GM12878 (cell line): ENCODE measurements around the gene PPP2R2D. TPM values are rescaled to one million over a fixed set of nuclear protein-coding genes. Genes with fewer than 3 reads are reported as not detected.

Experiments used
- ATAC-seq: fragments of 200-7000 bp; cut with Tn5 transposase; 3 replicates; pipeline ENCODE4 v1.9.1; 2020; ENCODE audit warnings: mild to moderate bottlenecking, moderate library complexity
- BruUV-seq: library from RNA; stranded (reverse); fragments of 400-500 nt; replicated peaks from 2 replicates; lab custom pipeline; 2021; lab: Mats Ljungman, UMichigan
- CTCF ChIA-PET: fragments of 300-600 bp; sonication (Branson Sonifier 250); formaldehyde crosslinking; extraction: SDS; loops from one replicate; lab custom pipeline; 2021; ENCODE audit warnings: inconsistent platforms; lab: Yijun Ruan, JAX
- POLR2A ChIA-PET: fragments of 350-600 bp; formaldehyde crosslinking; extraction: SDS; loops from one replicate; lab custom pipeline; 2021; ENCODE audit warnings: inconsistent platforms; lab: Charles Lee
- RAD21 ChIA-PET: fragments of 300-600 bp; sonication (Branson Sonifier 250); formaldehyde crosslinking; loops from one replicate; lab custom pipeline; 2023; ENCODE audit warnings: antibody characterized with exemption; ENCODE audit not compliant: unreplicated experiment; lab: Charles Lee
- SMC1A ChIA-PET: fragments of 300-600 bp; sonication (Branson Sonifier 250); formaldehyde crosslinking; loops from one replicate; lab custom pipeline; 2023; ENCODE audit not compliant: unreplicated experiment, uncharacterized antibody; lab: Charles Lee
- DNase-seq: peaks from one replicate; pipeline ENCODE4 v3.0.0-alpha.2; 2011; ENCODE audit warnings: low read depth, low spot score
- FAIRE-seq: peaks from 3 replicates; lab custom pipeline; 2011; peaks lifted over from hg19 to GRCh38; lab: Jason Lieb, UNC
- H2AFZ ChIP-seq: 2 replicates; pipeline ENCODE4 v1.6.0; 2011; ENCODE audit warnings: low read depth, low read length, control low read depth; ENCODE audit not compliant: control insufficient read depth
- H3K27ac ChIP-seq: 2 replicates; pipeline ENCODE4 v1.5.1; 2011; ENCODE audit warnings: control low read depth; ENCODE audit not compliant: control insufficient read depth, insufficient read depth
- H3K27me3 ChIP-seq, 2 experiments: replicated peaks in 1 of 2; 2 replicates each; pipeline versions ENCODE4 v1.6.0 to v1.6.1; 2011; ENCODE audit warnings: low read length in 1 of 2; ENCODE audit not compliant: control insufficient read depth in 2 of 2, insufficient read depth in 2 of 2
- H3K36me3 ChIP-seq, 2 experiments: 2 replicates each; pipeline ENCODE4 v1.5.1; 2011; ENCODE audit warnings: low read length in 1 of 2; ENCODE audit not compliant: control insufficient read depth in 2 of 2, insufficient read depth in 2 of 2
- H3K4me1 ChIP-seq: 2 replicates; pipeline ENCODE4 v1.6.1; 2011; ENCODE audit warnings: mild to moderate bottlenecking, low read length, moderate library complexity, mixed read lengths; ENCODE audit not compliant: control insufficient read depth, insufficient read depth
- H3K4me2 ChIP-seq: 2 replicates; pipeline ENCODE4 v1.6.0; 2011; ENCODE audit warnings: control low read depth; ENCODE audit not compliant: control insufficient read depth, insufficient read depth
- H3K4me3 ChIP-seq: fragments of 200-600 bp; sonication (generic); 2 replicates; pipeline ENCODE4 v1.5.1; 2016
- H3K79me2 ChIP-seq: 2 replicates; pipeline ENCODE4 v1.6.0; 2011; ENCODE audit warnings: low read length; ENCODE audit not compliant: control insufficient read depth, insufficient read depth
- H3K9ac ChIP-seq: 2 replicates; pipeline ENCODE4 v1.8.0; 2011; ENCODE audit warnings: low read length, control low read depth, mixed read lengths; ENCODE audit not compliant: control insufficient read depth, insufficient read depth
- H3K9me3 ChIP-seq: replicated peaks from 3 replicates; pipeline ENCODE4 v1.5.1; 2011; ENCODE audit warnings: mild to moderate bottlenecking, low read length; ENCODE audit not compliant: control insufficient read depth, insufficient read depth
- H4K20me1 ChIP-seq: 2 replicates; pipeline ENCODE4 v1.6.0; 2011; ENCODE audit not compliant: control insufficient read depth, insufficient read depth
- CEBPB ChIP-seq, 2 experiments: fragments of 150-350 bp in 1 of 2; IDR thresholded peaks; 2 replicates each; pipeline ENCODE4 v1.6.1; 2012 to 2014; ENCODE audit warnings: low read depth in 2 of 2, low read length in 2 of 2, borderline replicate concordance in 1 of 2, inconsistent platforms in 1 of 2
- CHD2 ChIP-seq: IDR thresholded peaks from 2 replicates; pipeline ENCODE4 v1.6.1; 2011; ENCODE audit warnings: low read depth, low read length, improper control_type of control experiment, borderline replicate concordance
- NR2C2 ChIP-seq: IDR thresholded peaks from 2 replicates; pipeline ENCODE4 v1.6.1; 2011; ENCODE audit warnings: borderline replicate concordance, low read depth; ENCODE audit not compliant: control insufficient read depth, insufficient read length
- WGBS: methylation state at CpG from one replicate; pipeline ENCODE4 v1.1.6; 2016; ENCODE audit warnings: low lambda C conversion rate; ENCODE audit not compliant: insufficient replicate concordance, insufficient coverage; ENCODE audit errors: missing lambda C conversion rate; 5-methylcytosine and 5-hydroxymethylcytosine counted together
- in situ Hi-C: fragments of 300-500 bp; cut with MboI; formaldehyde crosslinking; loops from 9 replicates; pipeline ENCODE4 v1.14.3; 2018; ENCODE audit warnings: mixed read lengths
- intact Hi-C: fragments of 100-400 bp; cut with micrococcal nuclease; formaldehyde crosslinking; loops from one replicate; pipeline ENCODE4 v1.14.2; 2022; ENCODE audit not compliant: unreplicated experiment
- polyA plus RNA-seq, 11 experiments: library from polyadenylated mRNA; depleted of rRNA in 4 of 11; unstranded in 6 of 11; stranded (reverse) in 5 of 11; fragments of >200 nt; fragmentation: Nextera tagmentation in 4 of 11; fragmentation: Illumina TruSeq in 1 of 11; extraction: Ambion mirVana in 4 of 11; extraction: Trizol in 1 of 11; gene quantifications; 1 replicate in 1 of 11; 2 replicates in 10 of 11; pipeline versions ENCODE4 v1.2.1 to v1.2.3, GENCODE V29; 2011 to 2016; ENCODE audit warnings: inconsistent platforms in 2 of 11, missing spikeins in 2 of 11, low read depth in 1 of 11
- total RNA-seq, 4 experiments: library from RNA; depleted of rRNA in 3 of 4; stranded (reverse); fragments of >200 nt in 3 of 4; fragmentation: Illumina TruSeq in 1 of 4; extraction: Trizol in 1 of 4; gene quantifications; 2 replicates each; pipeline versions ENCODE4 v1.2.1 to v1.2.3, GENCODE V29; 2013 to 2021

The PPP2R2D gene
- total and polyA plus RNA-seq, 10 of the 15 experiments (the other 5 are each of a cell fraction or from before 2014, with no cell fraction given) = 2.8 to 41.9 (median 21.8) TPM

GRCh38 chr10:131875501-131875900 lies 25.3 kb upstream of the PPP2R2D start:
- no peak for ATAC-seq
- intact Hi-C loops = loop anchor here (2.0 kb wide), 1 partner anchor 1685 kb away; no protein-coding TSS in a partner anchor
- Histone ChIP-seq H2AFZ (no peak overlapping the region), H3K4me3 (no peak overlapping the region), H3K27ac (no peak overlapping the region), H3K9ac (no peak overlapping the region), H3K27me3 (no peaks in the 10 kb centered on the region), H3K4me1 (no peaks in the 10 kb centered on the region), H3K9me3 (no peaks in the 10 kb centered on the region), H3K4me2 (no peak overlapping the region), H3K36me3 (no peaks in the 10 kb centered on the region), H3K79me2 (no peaks in the 10 kb centered on the region), H4K20me1 (no peaks in the 10 kb centered on the region)
- ChIA-PET POLR2A (no interaction called here), CTCF (interaction anchor here (0.8 to 1.6 kb wide), 3 partner anchors 10 to 521 kb away, joined by 3 read pairs; no protein-coding TSS in a partner anchor), RAD21 (interaction anchor here (1.2 to 1.4 kb wide), 2 partner anchors 147 to 421 kb away, joined by 4 read pairs; no protein-coding TSS in a partner anchor), SMC1A (no interaction called here)
- DNase-seq = no peak
- no peak for TF ChIP-seq NR2C2
- 54% methylated on average over 10 of the region's 10 CpGs for WGBS
- in situ Hi-C loops = loop anchor here (5.0 kb wide), 1 partner anchor 1688 kb away; no protein-coding TSS in a partner anchor
- FAIRE-seq = no peak
- no TSS peak for BruUV-seq

GRCh38 chr10:131876017-131876416 lies 24.8 kb upstream of the PPP2R2D start:
- ChIA-PET RAD21 (interaction anchor here (1.4 kb wide), 1 partner anchor 147 kb away, joined by 4 read pairs; no protein-coding TSS in a partner anchor), CTCF (no interaction called here), POLR2A (no interaction called here), SMC1A (no interaction called here)
- BruUV-seq = no TSS peak
- Histone ChIP-seq H3K9me3 (no peaks in the 10 kb centered on the region), H3K27ac (no peak overlapping the region), H4K20me1 (no peaks in the 10 kb centered on the region), H3K79me2 (no peaks in the 10 kb centered on the region), H2AFZ (no peak overlapping the region), H3K4me1 (no peaks in the 10 kb centered on the region), H3K9ac (no peak overlapping the region), H3K4me3 (no peak overlapping the region), H3K36me3 (no peaks in the 10 kb centered on the region), H3K4me2 (no peak overlapping the region), H3K27me3 (no peaks in the 10 kb centered on the region)
- no peak for FAIRE-seq
- intact Hi-C loops (no loop called here), in situ Hi-C loops (loop anchor here (5.0 kb wide), 1 partner anchor 1689 kb away; no protein-coding TSS in a partner anchor)
- no peak for TF ChIP-seq CHD2
- no peak for TF ChIP-seq CEBPB (IDR thresholded peaks at IDR 0.05; ENCODE audit: borderline replicate concordance in 1 of 2, low read depth in 2 of 2, low read length in 2 of 2)
- WGBS = 4% methylated on average over 10 of the region's 10 CpGs
- no peak for DNase-seq
- no peak for ATAC-seq
